Mesenchymal stem cell (in vitro differentiated cells and primary cell): ENCODE results near the gene PRKAG1.

Source experiments
- DNase-seq: peaks from one replicate; pipeline ENCODE4 v3.0.0-alpha.2; 2013
- H2AFZ ChIP-seq: one replicate; pipeline ENCODE4 v1.6.1; 2013; ENCODE audit warnings: low read depth, mild to moderate bottlenecking, control low read depth, inconsistent platforms, low read length, moderate library complexity
- H2AK5ac ChIP-seq: 2 replicates; pipeline ENCODE4 v1.6.1; 2013; ENCODE audit warnings: low read length, moderate library complexity, mild to moderate bottlenecking, inconsistent platforms; ENCODE audit not compliant: severe bottlenecking
- H2BK120ac ChIP-seq: one replicate; pipeline ENCODE4 v1.6.1; 2013; ENCODE audit warnings: low read depth, mild to moderate bottlenecking, inconsistent platforms, low read length, moderate library complexity
- H2BK12ac ChIP-seq, 2 experiments: one replicate each; pipeline ENCODE4 v1.6.1; 2013; ENCODE audit warnings: inconsistent platforms in 2 of 2, low read length in 2 of 2, mild to moderate bottlenecking in 2 of 2, moderate library complexity in 2 of 2, control low read depth in 1 of 2
- H2BK15ac ChIP-seq: one replicate; pipeline ENCODE4 v1.6.1; 2013; ENCODE audit warnings: mild to moderate bottlenecking, low read depth, inconsistent platforms; ENCODE audit not compliant: poor library complexity, severe bottlenecking
- H2BK5ac ChIP-seq: 2 replicates; pipeline ENCODE4 v1.6.1; 2013; ENCODE audit warnings: low read depth, mild to moderate bottlenecking, low read length, control low read depth, inconsistent platforms; ENCODE audit not compliant: poor library complexity, severe bottlenecking
- H3K14ac ChIP-seq, 2 experiments: one replicate each; pipeline ENCODE4 v1.6.1; 2013; ENCODE audit warnings: inconsistent platforms in 2 of 2, low read length in 2 of 2, control low read depth in 1 of 2, mild to moderate bottlenecking in 1 of 2, moderate library complexity in 1 of 2
- H3K18ac ChIP-seq, 2 experiments: one replicate each; pipeline ENCODE4 v1.6.1; 2013; ENCODE audit warnings: inconsistent platforms in 2 of 2, low read length in 2 of 2, control low read depth in 1 of 2, low read depth in 1 of 2, mild to moderate bottlenecking in 1 of 2
- H3K23ac ChIP-seq, 2 experiments: one replicate each; pipeline ENCODE4 v1.6.1; 2013; ENCODE audit warnings: inconsistent platforms in 2 of 2, low read length in 2 of 2, mild to moderate bottlenecking in 2 of 2, moderate library complexity in 2 of 2, control low read depth in 1 of 2
- H3K27ac ChIP-seq: 2 replicates; pipeline ENCODE4 v1.5.1; 2013; ENCODE audit warnings: mild to moderate bottlenecking, moderate library complexity, low read length, control low read depth, inconsistent platforms; ENCODE audit not compliant: poor library complexity, severe bottlenecking
- H3K27me3 ChIP-seq, 2 experiments: 2 replicates each; pipeline versions ENCODE4 v1.6.1 to v1.7.0; 2013; ENCODE audit warnings: low read length in 2 of 2, mild to moderate bottlenecking in 2 of 2, moderate library complexity in 2 of 2, control low read depth in 1 of 2, inconsistent platforms in 1 of 2; ENCODE audit not compliant: control insufficient read depth in 1 of 2, insufficient read depth in 1 of 2
- H3K36me3 ChIP-seq, 2 experiments: 2 replicates each; pipeline versions ENCODE4 v1.6.1 to v1.7.0; 2013; ENCODE audit warnings: low read length in 2 of 2, control low read depth in 1 of 2, inconsistent platforms in 1 of 2, low read depth in 1 of 2, mild to moderate bottlenecking in 1 of 2; ENCODE audit not compliant: insufficient read depth in 2 of 2, control insufficient read depth in 1 of 2
- H3K4ac ChIP-seq, 2 experiments: one replicate each; pipeline ENCODE4 v1.6.1; 2013; ENCODE audit warnings: inconsistent platforms in 2 of 2, low read length in 2 of 2, mild to moderate bottlenecking in 2 of 2, moderate library complexity in 2 of 2, control low read depth in 1 of 2, low read depth in 1 of 2
- H3K4me1 ChIP-seq: 2 replicates; pipeline ENCODE4 v1.6.1; 2013; ENCODE audit warnings: low read depth, low read length, control low read depth; ENCODE audit not compliant: control insufficient read depth, insufficient read depth
- H3K4me2 ChIP-seq: 2 replicates; pipeline ENCODE4 v1.6.1; 2013; ENCODE audit warnings: low read length, mild to moderate bottlenecking, inconsistent platforms; ENCODE audit not compliant: poor library complexity, severe bottlenecking
- H3K4me3 ChIP-seq, 2 experiments: 2 replicates each; pipeline versions ENCODE4 v1.5.1 to v1.7.0; 2013; ENCODE audit warnings: low read length in 2 of 2, mild to moderate bottlenecking in 2 of 2, control low read depth in 1 of 2, low read depth in 1 of 2; ENCODE audit not compliant: insufficient read depth in 1 of 2
- H3K79me1 ChIP-seq: replicated peaks from 2 replicates; pipeline ENCODE4 v1.6.1; 2013; ENCODE audit warnings: mild to moderate bottlenecking, control low read depth, low read length, inconsistent platforms; ENCODE audit not compliant: poor library complexity, severe bottlenecking
- H3K9ac ChIP-seq: 2 replicates; pipeline ENCODE4 v1.7.0; 2013; ENCODE audit warnings: mild to moderate bottlenecking, low read length, moderate library complexity
- H3K9me3 ChIP-seq: 2 replicates; pipeline ENCODE4 v1.7.0; 2013; ENCODE audit warnings: mild to moderate bottlenecking, low read length; ENCODE audit not compliant: control insufficient read depth
- H4K8ac ChIP-seq: one replicate; pipeline ENCODE4 v1.6.1; 2013; ENCODE audit warnings: inconsistent platforms, mild to moderate bottlenecking, low read length, moderate library complexity
- H4K91ac ChIP-seq: one replicate; pipeline ENCODE4 v1.6.1; 2013; ENCODE audit warnings: mild to moderate bottlenecking, low read length, inconsistent platforms
- WGBS: methylation state at CpG from one replicate; pipeline ENCODE4 v1.1.7; 2013; ENCODE audit warnings: mixed read lengths; 5-methylcytosine and 5-hydroxymethylcytosine counted together

Gene PRKAG1

GRCh38 chr12:48969160-48969771 is 49.3 kb downstream of the PRKAG1 start:
- Histone ChIP-seq H3K4me3 (no peak overlapping the region), H3K27ac (no peak overlapping the region), H4K91ac (no peak overlapping the region), H3K36me3 (no peaks in the 10 kb centered on the region), H3K9ac (no peak overlapping the region), H3K14ac (no peak overlapping the region), H3K27me3 (peaks cover 89 to 91% of the 10 kb centered on the region in 2 experiments), H2AFZ (no peak overlapping the region), H3K23ac (no peak overlapping the region), H2BK15ac (no peak overlapping the region), H4K8ac (no peak overlapping the region), H3K4me2 (no peak overlapping the region), H3K79me1 (no peaks in the 10 kb centered on the region), H3K4ac (no peak overlapping the region), H3K9me3 (no peaks in the 10 kb centered on the region), H2BK5ac (no peak overlapping the region), H3K4me1 (peaks cover 38% of the 10 kb centered on the region), H3K18ac (no peak overlapping the region), H2AK5ac (no peak overlapping the region), H2BK120ac (no peak overlapping the region), H2BK12ac (no peak overlapping the region)
- WGBS = 44% methylated on average over 8 of the region's 8 CpGs
- DNase-seq = no peak

GRCh38 chr12:48968467-48968866 is 50.1 kb downstream of the PRKAG1 start:
- Histone ChIP-seq H3K14ac (no peak overlapping the region), H3K4me1 (peaks cover 34% of the 10 kb centered on the region), H3K79me1 (no peaks in the 10 kb centered on the region), H3K36me3 (no peaks in the 10 kb centered on the region), H2BK12ac (no peak overlapping the region), H3K23ac (no peak overlapping the region), H2BK5ac (no peak overlapping the region), H3K4me2 (no peak overlapping the region), H3K27me3 (peaks cover 82 to 83% of the 10 kb centered on the region in 2 experiments), H3K9ac (no peak overlapping the region), H4K8ac (no peak overlapping the region), H2BK120ac (no peak overlapping the region), H2AK5ac (no peak overlapping the region), H3K9me3 (no peaks in the 10 kb centered on the region), H3K4ac (no peak overlapping the region), H2BK15ac (no peak overlapping the region), H2AFZ (no peak overlapping the region), H3K18ac (no peak overlapping the region), H3K27ac (no peak overlapping the region), H4K91ac (no peak overlapping the region), H3K4me3 (no peak overlapping the region)
- no peak for DNase-seq
- WGBS = 25% methylated on average over 3 of the region's 3 CpGs

GRCh38 chr12:48967991-48968390 is 50.6 kb downstream of the PRKAG1 start:
- Histone ChIP-seq H3K9ac (no peak overlapping the region), H3K27me3 (peaks cover 77 to 79% of the 10 kb centered on the region in 2 experiments), H2BK15ac (no peak overlapping the region), H3K4me2 (no peak overlapping the region), H3K27ac (no peak overlapping the region), H3K4ac (no peak overlapping the region), H3K4me1 (peaks cover 33% of the 10 kb centered on the region), H2BK12ac (no peak overlapping the region), H2AFZ (no peak overlapping the region), H3K18ac (no peak overlapping the region), H3K79me1 (no peaks in the 10 kb centered on the region), H3K36me3 (no peaks in the 10 kb centered on the region), H3K23ac (peak overlapping the region in 1 of 2 experiments; percentile 46), H4K8ac (no peak overlapping the region), H3K14ac (peak overlapping the region in 1 of 2 experiments; percentile 38), H2BK5ac (no peak overlapping the region), H3K4me3 (no peak overlapping the region), H4K91ac (no peak overlapping the region), H2BK120ac (no peak overlapping the region), H2AK5ac (no peak overlapping the region), H3K9me3 (no peaks in the 10 kb centered on the region)
- DNase-seq = no peak
- 76% methylated on average over 7 of the region's 7 CpGs for WGBS

- Histone ChIP-seq H2BK5ac (no peak overlapping the region), H2AFZ (no peak overlapping the region), H3K23ac (no peak overlapping the region), H3K4me2 (no peak overlapping the region), H3K9me3 (no peaks in the 10 kb centered on the region), H3K4me1 (peaks cover 19% of the 10 kb centered on the region), H2AK5ac (no peak overlapping the region), H3K36me3 (no peaks in the 10 kb centered on the region), H3K79me1 (no peaks in the 10 kb centered on the region), H3K14ac (no peak overlapping the region), H3K4me3 (no peak overlapping the region), H3K27me3 (peaks cover 63 to 68% of the 10 kb centered on the region in 2 experiments), H3K18ac (no peak overlapping the region), H3K27ac (no peak overlapping the region), H2BK120ac (no peak overlapping the region), H2BK12ac (no peak overlapping the region), H3K9ac (no peak overlapping the region), H3K4ac (no peak overlapping the region), H2BK15ac (no peak overlapping the region), H4K8ac (no peak overlapping the region), H4K91ac (peak overlapping the region; percentile 44)
- WGBS = 82% methylated on average over 20 of the region's 20 CpGs
- DNase-seq = no peak
Measured at GRCh38 chr12:48966177-48966895, 52.2 kb downstream of the PRKAG1 start.
